COLO668 (cell line): ENCODE measurements around the gene LDLRAD4.
A peak's percentile ranks its signal among the peaks of the same experiment; 100 is the strongest.

Experiments
- DNase-seq: peaks from one replicate; lab custom pipeline; 2025; ENCODE audit not compliant: unreplicated experiment; lab: John Stamatoyannopoulos, UW

LDLRAD4 gene

DNA sequence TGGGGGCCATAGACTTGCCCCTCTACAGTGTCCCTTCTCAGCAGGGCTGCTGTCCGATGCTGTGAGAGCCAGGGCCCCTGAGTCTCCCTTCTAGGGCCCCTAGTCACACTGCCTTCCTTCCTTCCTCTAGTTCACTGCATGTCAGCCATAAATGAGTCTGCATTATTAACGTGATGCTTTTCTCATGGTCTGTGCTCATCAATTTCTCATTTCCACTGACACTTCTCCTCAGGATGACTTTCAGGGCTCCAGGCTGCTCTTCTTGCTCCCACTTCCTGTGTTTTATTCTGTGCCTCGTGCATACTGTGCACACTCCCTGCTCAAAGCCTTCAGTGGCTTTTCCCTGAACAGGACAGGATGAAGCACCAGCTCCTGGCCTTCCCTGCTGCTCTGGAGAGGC lies 361.3 kb downstream of the LDLRAD4 start:
- DNase-seq: no peak

DNA sequence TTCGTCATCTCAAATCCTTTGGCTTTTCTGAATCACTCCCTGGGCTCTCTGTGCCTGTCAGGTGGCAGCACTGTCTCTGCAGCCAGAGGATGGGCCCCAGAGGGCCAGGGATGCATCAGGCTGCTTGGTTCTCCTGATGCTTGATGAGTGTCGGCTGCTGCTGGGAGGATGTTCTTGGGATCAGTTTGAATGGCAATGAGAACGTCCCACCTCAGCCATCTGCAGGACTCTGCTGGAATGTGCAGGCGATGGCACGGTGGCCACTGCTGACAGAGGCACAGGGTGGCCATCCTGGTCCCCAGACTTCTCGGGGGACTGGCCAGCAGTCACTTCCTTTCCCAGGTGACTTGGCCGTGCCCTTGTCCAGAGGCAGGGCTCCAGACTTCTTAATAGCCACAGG lies 361.8 kb downstream of the LDLRAD4 start:
- DNase-seq: no peak

GRCh38 chr18:13580991-13581390 lies 362.4 kb downstream of the LDLRAD4 start:
- DNase-seq: no peak

GRCh38 chr18:13581496-13582177 lies 363.1 kb downstream of the LDLRAD4 start:
- DNase-seq: no peak

GRCh38 chr18:13582178-13582670 lies 363.7 kb downstream of the LDLRAD4 start:
- DNase-seq: no peak

DNA sequence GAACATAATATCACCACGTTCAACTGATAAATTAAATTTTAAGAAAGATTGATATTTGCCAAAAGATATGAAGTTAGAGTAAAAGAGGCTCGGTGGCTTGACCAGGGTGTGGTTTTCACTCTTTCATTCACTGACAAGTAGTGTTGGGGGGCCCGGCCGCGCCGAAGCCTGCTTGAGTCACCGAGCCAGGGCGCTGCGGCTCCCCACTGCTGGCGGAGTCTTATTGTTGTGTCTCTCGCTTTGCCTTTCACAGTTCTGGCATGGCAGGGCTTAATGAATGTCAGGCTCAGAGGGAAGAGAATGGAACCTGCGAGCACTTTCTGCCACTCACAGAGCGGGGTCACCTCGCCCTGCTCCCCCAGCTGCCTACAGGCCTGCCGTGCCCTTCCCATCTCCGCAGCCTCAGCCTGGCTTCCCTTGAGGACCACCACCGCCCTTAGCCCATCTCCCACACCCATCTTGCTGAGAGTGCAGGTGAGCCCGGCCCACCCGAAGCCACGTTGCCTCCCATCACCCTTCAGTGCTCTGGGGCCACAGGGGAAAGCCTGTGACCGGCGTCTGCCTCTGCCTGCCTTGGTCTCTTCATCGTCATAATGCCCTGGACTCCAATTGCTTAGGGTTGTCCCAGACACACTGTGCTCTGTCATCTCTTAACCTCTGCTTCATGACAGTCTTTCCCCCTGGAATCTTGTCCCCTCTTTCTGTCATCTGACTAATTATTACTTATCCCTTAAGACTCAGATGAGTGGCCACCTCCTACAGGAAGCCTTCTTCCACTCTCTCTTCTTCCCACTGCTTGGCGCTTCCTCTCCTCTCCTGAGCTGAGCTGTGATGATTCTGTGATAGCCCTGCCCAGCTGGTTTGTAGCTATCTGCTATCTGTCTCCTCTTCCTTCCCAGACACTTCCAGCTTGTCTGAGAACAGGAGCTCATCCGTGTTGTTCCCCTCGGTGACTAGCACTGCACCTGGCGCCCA lies 365.3 kb downstream of the LDLRAD4 start:
- no peak for DNase-seq

GRCh38 chr18:13584825-13585224 lies 366.3 kb downstream of the LDLRAD4 start:
- no peak for DNase-seq

DNA sequence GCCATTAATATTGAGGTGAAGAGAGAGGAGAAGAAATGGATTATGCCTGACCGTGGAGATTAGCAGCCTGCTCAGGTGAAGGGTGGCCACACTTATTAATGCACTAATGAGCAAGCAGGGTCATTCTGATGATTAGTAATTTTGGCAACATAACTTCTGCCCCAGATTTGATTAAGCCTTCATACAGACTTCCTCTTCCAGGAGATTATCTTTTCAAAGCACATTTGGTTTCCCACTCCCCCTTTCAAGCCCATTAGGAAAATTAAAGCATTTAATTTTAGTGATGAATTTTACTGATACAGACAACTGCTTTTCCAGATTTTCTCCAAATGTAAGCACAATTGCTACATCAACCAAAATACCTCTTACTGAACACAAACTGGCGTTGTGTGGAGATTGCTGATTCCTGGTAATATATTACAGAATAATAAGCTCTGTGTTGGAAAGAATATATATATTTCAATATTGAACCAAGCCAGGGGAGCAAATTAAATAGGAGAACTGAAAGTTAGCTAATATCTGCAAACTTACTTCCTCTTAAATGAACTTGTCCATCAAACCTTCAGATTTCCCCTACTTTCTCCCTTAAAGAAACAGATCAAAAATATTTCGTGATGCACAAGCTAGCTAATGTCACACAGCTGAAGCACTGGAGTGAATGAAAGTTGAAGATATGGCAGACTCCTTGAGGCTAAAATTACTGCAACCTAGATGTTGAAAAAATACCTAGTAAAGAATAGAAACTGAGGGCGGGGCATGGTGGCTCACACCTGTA lies 367.0 kb downstream of the LDLRAD4 start:
- DNase-seq: no peak

- no peak for DNase-seq
These were observed 368.4 kb downstream of the LDLRAD4 start for GRCh38 chr18:13587001-13587400.

DNA sequence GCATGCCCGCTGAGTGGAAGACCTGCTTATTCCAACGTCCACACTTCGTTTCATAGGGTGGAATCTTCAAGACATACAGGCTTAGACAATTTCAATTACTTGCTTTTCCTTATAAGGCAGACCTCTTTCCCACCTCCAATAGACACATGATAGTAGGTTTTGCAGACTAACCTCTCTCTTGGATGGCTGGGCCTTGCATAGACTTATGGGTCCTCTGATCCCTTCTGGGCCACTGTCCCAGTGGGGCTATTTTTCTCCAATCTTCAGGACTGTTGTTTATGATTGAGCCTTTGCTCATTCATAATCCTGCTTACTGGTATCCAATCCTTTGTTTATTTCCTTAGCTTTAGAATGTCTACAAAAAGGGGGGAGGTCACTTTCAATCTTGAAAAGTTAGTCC lies 368.9 kb downstream of the LDLRAD4 start:
- DNase-seq: no peak

- no peak for DNase-seq
These were observed 369.4 kb downstream of the LDLRAD4 start for GRCh38 chr18:13587937-13588336.

DNA sequence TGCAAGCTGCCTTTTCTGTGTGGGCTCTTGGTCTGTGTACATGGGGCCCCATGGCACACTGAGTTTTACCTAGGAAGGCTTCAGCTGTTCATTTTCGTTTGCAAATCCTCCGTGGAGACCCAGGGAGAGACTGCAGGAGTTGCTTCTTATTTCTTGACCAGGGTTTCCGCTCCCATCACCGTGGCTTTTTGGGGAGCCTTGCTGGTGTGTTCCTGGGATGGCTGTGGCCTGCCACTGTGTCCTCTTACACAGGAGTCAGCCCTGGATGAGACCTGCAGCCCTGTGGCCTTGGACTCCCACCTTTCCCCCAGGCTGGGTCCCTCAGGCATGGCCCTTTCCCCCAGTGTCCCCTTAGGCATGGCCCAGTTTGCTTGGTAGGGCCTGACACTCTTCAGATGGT lies 370.8 kb downstream of the LDLRAD4 start:
- DNase-seq: no peak

- DNase-seq: no peak
These were observed 371.4 kb downstream of the LDLRAD4 start for GRCh38 chr18:13589943-13590342.

DNA sequence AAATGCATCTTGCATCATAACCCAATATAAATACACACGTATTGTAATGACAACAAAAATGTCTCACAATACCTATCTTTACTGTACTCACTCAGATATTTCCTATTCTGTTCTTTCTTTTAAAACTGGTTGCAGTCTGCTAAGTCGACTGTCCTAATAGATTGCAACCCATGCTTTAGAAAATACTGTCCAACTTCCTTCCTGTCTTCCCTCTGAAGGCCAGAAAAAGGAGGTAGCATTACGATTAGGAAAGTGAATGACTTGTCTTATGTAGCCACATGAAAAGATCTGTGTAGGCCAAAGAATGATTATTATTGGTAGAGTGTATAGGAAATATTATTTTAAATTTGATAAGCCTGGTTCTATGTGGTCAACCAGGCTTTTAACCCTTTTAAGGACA lies 373.7 kb downstream of the LDLRAD4 start:
- no peak for DNase-seq

- DNase-seq: no peak
These were observed 376.0 kb downstream of the LDLRAD4 start for GRCh38 chr18:13594551-13594950.

- no peak for DNase-seq
These were observed 378.5 kb downstream of the LDLRAD4 start for GRCh38 chr18:13597068-13597467.

DNA sequence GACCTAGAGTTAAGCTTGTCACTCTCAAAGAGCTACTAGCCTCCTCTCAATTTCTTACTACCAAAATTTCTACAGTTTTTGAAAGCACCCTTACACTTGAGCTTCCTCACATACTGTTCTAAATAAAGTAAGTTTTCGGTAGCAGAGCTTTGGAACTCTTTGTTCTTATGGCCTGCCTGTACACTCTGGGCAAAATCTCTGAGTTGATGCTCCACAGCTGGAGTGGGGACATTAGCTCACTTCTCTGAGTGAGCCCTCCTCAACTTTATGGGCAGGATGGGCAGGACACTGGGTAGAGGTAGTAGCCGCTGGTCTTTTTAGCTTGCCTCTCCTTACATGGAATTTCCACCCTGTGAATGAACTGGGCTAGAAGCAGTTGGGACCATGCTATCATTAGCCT lies 380.0 kb downstream of the LDLRAD4 start:
- no peak for DNase-seq

DNA sequence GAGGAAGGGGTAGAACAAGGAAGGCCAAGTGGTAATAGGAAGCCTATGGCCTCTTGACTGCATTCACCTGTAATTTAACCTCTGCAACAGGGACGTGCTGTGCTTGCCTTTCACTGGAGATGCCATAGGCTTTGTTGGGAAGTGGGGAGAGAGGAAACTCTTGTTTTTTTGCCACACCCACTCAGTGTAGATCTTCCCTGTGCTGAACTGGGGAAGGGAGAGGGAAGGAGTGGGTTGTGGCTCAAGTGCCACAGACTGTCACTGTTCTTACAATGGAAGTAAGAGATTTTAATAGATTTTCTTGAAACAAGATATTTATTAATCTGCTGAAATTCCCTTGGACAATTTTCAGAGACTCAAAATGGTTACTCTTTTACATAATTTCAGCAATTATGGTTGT lies 380.5 kb downstream of the LDLRAD4 start:
- DNase-seq: no peak

DNA sequence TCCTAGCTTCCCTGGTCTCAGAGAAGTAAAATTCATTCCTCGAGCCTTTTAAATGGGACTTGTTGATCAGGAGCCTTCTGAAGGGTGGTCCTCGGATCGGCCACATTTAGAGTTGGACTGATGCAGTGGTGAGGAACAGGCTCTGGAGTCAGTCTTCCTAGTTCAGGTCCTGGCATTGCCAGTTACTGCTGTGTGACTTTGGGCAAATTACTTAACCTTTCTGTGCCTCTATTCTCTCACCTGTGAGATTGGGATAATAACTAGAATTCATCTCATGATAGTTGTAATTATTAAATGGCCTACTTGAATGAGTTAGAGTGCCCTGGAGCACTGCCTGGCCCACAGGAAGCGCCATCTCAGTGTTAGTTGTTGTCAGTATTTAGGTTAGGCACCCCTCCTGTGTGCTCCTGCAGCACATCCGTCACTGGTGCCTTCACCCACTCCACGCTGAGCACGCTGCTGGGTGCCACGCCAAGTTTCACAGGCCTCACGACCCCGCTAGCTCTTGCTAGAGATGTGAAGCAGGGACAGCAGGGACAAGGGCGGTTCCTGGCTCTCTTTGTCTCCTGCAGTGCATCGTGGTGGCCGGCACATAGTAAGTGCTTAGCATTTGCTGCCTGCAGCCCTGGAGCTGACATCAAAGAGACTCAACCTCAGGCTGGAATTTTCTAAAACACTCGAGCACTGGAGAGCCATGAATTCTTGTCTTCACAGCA lies 384.9 kb downstream of the LDLRAD4 start:
- no peak for DNase-seq

GRCh38 chr18:13604786-13605185 lies 386.2 kb downstream of the LDLRAD4 start:
- DNase-seq: no peak

- peak; percentile 51 for DNase-seq
These were observed 386.9 kb downstream of the LDLRAD4 start for GRCh38 chr18:13605477-13605876.
